ENCODE measurements around the gene GSG1L.

Gene GSG1L

GRCh38 chr16:28063591-28064061, at the start of gene GSG1L:
Gene GSG1L (minus strand): TSS chr16:28063714. CDS start chr16:28063424, 290 bp downstream.
- DNase-seq: no peak

- peak; percentile 52 to 58 for DNase-seq
These were observed 49.4 kb upstream of the GSG1L start for GRCh38 chr16:28112908-28113307.

GRCh38 chr16:28110977-28111376, 47.5 kb upstream of the GSG1L start:
- no peak for DNase-seq

- no peak for DNase-seq
These were observed 47.0 kb upstream of the GSG1L start for GRCh38 chr16:28110479-28110878.

- no peak for DNase-seq
These were observed 46.6 kb upstream of the GSG1L start for GRCh38 chr16:28110074-28110473.

GRCh38 chr16:28108590-28109247, 45.2 kb upstream of the GSG1L start:
- DNase-seq: no peak

- no peak for DNase-seq
These were observed 43.7 kb upstream of the GSG1L start for GRCh38 chr16:28107232-28107631.

- DNase-seq: no peak
These were observed 43.1 kb upstream of the GSG1L start for GRCh38 chr16:28106467-28107215.

- no peak for DNase-seq
These were observed 42.4 kb upstream of the GSG1L start for GRCh38 chr16:28105954-28106353.

GRCh38 chr16:28105297-28105696, 41.8 kb upstream of the GSG1L start:
- no peak for DNase-seq

- no peak for DNase-seq
These were observed 40.9 kb upstream of the GSG1L start for GRCh38 chr16:28104404-28104803.

- DNase-seq: no peak
These were observed 40.1 kb upstream of the GSG1L start for GRCh38 chr16:28103516-28104170.

- no peak for DNase-seq
These were observed 38.0 kb upstream of the GSG1L start for GRCh38 chr16:28101533-28101890.

GRCh38 chr16:28100810-28101532, 37.5 kb upstream of the GSG1L start:
- DNase-seq: no peak

- DNase-seq: no peak
These were observed 35.7 kb upstream of the GSG1L start for GRCh38 chr16:28098959-28099945.

GRCh38 chr16:28098171-28098958, 34.9 kb upstream of the GSG1L start:
- DNase-seq: no peak

- no peak for DNase-seq
These were observed 33.7 kb upstream of the GSG1L start for GRCh38 chr16:28096983-28097899.

- DNase-seq: no peak
These were observed 29.8 kb upstream of the GSG1L start for GRCh38 chr16:28093385-28093725.

- no peak for DNase-seq
These were observed 29.3 kb upstream of the GSG1L start for GRCh38 chr16:28092721-28093384.

- DNase-seq: no peak
These were observed 28.1 kb upstream of the GSG1L start for GRCh38 chr16:28091656-28092055.
